GM13977 (cell line): ENCODE data around the gene RFPL2.

ENCODE experiments used
- DNase-seq: peaks from one replicate; pipeline ENCODE4 v3.0.0; 2012; ENCODE audit warnings: low spot score
- in situ Hi-C: fragments of 300-500 bp; cut with MboI; formaldehyde crosslinking; loops from one replicate; pipeline ENCODE4 v1.12.0; 2022; ENCODE audit warnings: low sequenced_read_pairs, low pct_unique_long_range_greater_than_20kb, mixed read lengths, inconsistent platforms; ENCODE audit not compliant: unreplicated experiment
- TF ChIP-seq, protein P1 (sequence below): IDR thresholded peaks from 2 replicates; pipeline ENCODE4 v1.5.1; 2012; ENCODE audit warnings: mild to moderate bottlenecking, control low read depth; ENCODE audit not compliant: insufficient read depth; ENCODE audit errors: extremely low read depth, missing control alignments

RFPL2 gene

DNA sequence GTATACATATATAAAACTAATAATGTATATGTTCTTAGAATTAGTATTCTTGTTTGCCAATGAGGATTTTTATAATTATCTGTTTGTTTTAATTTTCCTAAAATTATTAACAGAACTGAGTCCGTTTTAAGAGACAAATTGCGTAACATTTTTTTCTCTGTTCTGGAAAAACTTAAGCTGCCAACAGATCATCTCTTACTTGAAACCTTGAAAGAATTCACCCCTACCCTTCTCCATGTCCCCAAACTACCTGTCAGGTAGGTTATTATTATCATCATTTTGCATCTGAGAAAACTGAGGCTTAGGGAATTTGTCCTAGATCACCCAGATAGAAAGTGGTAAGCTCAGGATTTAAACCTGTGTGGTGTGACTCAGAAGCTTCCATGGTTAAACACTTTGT is 35.6 kb upstream of the RFPL2 start:
- TF ChIP-seq, protein P1, sequence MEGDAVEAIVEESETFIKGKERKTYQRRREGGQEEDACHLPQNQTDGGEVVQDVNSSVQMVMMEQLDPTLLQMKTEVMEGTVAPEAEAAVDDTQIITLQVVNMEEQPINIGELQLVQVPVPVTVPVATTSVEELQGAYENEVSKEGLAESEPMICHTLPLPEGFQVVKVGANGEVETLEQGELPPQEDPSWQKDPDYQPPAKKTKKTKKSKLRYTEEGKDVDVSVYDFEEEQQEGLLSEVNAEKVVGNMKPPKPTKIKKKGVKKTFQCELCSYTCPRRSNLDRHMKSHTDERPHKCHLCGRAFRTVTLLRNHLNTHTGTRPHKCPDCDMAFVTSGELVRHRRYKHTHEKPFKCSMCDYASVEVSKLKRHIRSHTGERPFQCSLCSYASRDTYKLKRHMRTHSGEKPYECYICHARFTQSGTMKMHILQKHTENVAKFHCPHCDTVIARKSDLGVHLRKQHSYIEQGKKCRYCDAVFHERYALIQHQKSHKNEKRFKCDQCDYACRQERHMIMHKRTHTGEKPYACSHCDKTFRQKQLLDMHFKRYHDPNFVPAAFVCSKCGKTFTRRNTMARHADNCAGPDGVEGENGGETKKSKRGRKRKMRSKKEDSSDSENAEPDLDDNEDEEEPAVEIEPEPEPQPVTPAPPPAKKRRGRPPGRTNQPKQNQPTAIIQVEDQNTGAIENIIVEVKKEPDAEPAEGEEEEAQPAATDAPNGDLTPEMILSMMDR = no peak

DNA sequence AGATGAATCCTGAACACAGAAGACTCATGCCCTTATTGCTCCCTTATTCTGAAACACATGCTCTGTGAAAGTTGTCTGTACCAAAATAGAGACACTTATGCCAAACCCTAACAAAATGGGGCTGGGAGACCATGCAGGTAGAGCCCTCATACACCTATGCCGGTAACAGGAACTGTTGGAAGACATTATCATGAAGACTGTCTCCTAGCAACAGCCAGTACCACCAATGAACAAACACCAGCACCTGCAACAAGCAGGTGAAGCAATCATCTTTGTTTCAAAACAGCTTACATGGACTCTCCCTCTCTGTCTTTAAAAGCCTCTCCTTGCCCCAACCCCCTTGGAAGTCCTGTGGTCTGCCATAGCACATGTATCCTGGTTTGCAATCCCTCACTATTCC is 33.0 kb upstream of the RFPL2 start:
- no peak for DNase-seq
- TF ChIP-seq, protein P1 = no peak
- in situ Hi-C loops = no loop called here

More for the DNA sequence above, 35.6 kb upstream of the RFPL2 start:
- in situ Hi-C loops = no loop called here
- DNase-seq = no peak

DNA sequence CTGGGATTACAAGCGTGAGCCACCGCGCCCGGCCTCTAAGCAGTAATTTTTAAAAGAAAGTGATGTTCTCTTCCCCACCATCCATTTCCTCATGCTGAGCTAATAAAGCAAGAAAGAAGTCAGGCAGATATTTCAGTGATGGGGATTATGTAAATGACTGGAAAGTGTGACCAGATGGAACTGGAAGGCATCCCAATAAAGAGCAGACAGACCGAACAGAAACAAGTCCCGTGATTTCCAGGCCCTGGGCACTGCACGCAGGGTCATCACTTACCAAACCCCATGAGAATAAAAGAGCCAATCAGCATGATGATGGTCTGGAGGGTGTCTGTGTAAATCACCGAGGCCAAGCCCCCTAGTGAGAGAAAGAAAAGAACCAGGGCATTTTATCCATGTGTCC is 32.1 kb upstream of the RFPL2 start:
- TF ChIP-seq, protein P1 = no peak
- in situ Hi-C loops = no loop called here
- no peak for DNase-seq

DNA sequence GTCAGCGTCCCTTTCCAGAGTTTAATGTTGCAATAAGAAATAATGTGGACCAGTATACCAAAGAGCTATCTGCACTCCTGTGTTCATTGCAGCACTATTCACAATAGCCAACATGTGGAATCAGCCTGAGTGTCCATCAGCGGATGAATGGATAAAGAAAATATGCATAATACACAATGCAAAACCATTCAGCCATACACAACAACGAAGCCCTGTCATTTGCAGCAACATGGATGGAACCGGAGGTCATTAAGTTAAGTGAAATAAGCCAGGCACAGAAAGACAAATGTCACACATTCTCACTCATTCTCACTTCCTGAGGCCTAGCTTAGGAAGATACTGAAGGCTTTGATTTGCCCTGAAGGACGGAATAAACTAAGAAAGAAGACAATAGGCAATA is 28.2 kb upstream of the RFPL2 start:
- TF ChIP-seq, protein P1 = no peak
- in situ Hi-C loops = no loop called here
- no peak for DNase-seq

DNA sequence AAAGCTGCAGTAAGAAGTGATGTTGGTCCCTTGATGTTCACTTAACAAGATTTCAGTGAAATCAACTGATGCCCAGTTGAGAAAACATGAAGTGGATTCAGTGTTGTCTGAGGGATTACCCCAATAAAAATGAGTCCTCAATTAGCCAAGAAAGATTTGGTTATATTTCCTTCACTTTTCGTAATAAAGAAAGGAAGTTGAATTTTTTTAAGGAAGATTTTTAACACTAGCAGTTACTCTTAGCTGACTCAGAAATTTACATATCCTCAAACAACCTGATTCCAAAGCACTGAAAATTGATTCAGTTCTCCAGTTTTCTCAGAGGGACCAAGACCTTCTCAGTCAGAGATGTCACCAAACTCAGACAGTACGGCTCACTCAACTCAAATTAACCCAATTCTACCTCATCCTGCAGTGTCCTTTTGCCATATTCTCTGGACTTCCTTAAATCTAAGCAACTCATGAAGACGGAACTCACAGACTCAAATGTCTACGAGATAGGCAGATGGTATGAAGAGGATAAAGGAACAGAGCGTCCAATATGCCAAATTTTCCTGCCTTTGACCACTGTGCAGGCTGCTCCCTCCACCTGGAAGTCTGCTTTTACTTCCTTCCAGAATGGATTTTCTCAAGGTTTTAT is 27.4 kb upstream of the RFPL2 start:
- no peak for DNase-seq
- in situ Hi-C loops = no loop called here

DNA sequence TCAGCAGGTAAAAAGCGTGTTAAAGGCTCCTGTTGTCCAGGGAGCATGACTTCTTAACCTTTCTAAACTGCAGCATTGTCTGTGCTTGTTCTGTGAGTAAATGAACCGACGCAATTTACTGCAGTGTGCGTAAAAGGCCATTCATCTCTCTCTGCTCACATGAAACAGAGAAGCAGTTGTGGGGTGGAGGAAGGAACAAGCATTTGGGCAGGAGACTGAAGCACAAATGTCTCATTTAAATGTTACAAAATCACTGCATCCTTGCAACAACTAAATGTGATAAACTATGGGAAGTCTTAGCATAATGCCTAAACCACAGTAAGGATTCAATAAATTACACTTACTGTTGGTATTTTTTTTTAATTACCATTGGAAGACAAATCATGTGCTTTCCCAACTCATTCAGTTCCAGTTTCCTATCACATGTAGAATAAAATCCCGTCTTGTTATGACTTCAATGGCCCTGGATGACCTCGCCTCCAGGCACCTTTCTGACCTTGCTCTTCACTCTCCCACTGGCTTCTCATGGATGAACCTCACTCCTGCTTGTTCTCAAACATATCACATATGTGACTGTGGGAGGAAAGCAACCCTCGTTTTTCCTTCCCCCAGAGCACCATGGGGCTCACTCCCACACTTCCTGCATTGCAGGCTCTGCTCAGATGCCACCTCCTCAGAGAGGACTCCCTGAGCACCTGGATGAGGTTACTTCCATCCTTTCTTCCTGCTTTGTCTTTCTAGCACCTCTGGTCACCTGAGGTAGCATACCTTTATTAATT is 21.6 kb upstream of the RFPL2 start:
- in situ Hi-C loops = no loop called here
- TF ChIP-seq, protein P1 = no peak
- no peak for DNase-seq

More for the DNA sequence above, 27.4 kb upstream of the RFPL2 start:
- TF ChIP-seq, protein P1 = no peak
